Epithelial cell of alveolus of lung (primary cell): ENCODE results near the gene ELAC1. TPM values are rescaled to one million over a fixed set of nuclear protein-coding genes. Genes with fewer than 3 reads are reported as not detected.

Experiments
- total RNA-seq: library from RNA; depleted of rRNA; stranded (reverse); fragments of >200 nt; gene quantifications from 2 replicates; pipeline ENCODE4 v1.2.1, GENCODE V29; 2015

ELAC1 gene, protein sequence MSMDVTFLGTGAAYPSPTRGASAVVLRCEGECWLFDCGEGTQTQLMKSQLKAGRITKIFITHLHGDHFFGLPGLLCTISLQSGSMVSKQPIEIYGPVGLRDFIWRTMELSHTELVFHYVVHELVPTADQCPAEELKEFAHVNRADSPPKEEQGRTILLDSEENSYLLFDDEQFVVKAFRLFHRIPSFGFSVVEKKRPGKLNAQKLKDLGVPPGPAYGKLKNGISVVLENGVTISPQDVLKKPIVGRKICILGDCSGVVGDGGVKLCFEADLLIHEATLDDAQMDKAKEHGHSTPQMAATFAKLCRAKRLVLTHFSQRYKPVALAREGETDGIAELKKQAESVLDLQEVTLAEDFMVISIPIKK
- 4.8 and 7.0 TPM in 2 replicates for total RNA-seq

GRCh38 chr18:50967714-50968661, at the start of gene ELAC1:
Gene ELAC1 (plus strand): TSS chr18:50968040. CDS start chr18:50974405, 6,365 bp downstream.

GRCh38 chr18:51029694-51030536, 62.1 kb downstream of the ELAC1 start, which contains the start of gene SMAD4:
Gene SMAD4 (plus strand): TSS chr18:51030213. CDS start chr18:51047047, 16,834 bp downstream.

Other genes starting within 250 kb of the ELAC1 start
- not detected in 2 replicates for gene MRO, start 148.0 kb upstream of the ELAC1 start, total RNA-seq
- gene ME2, start 88.9 kb upstream of the ELAC1 start, total RNA-seq: 18.8 and 28.7 TPM in 2 replicates
- gene SMAD4, start 62.2 kb downstream of the ELAC1 start, total RNA-seq: 63.0 and 76.4 TPM in 2 replicates
- gene MEX3C, start 229.6 kb downstream of the ELAC1 start, total RNA-seq: 29.9 and 35.6 TPM in 2 replicates